MCF 10A (cell line): ENCODE data around the gene UHRF1. TPM values are rescaled to one million over a fixed set of nuclear protein-coding genes. Genes with fewer than 3 reads are reported as not detected.

ENCODE experiments used
- BruUV-seq: library from RNA; stranded (reverse); fragments of 400-500 nt; replicated peaks from 2 replicates; lab custom pipeline; 2021; lab: Mats Ljungman, UMichigan
- CTCF ChIA-PET: fragments of 300-600 bp; sonication (Branson Sonifier 250); formaldehyde crosslinking; extraction: SDS; loops from one replicate; lab custom pipeline; 2021; ENCODE audit warnings: antibody characterized with exemption, inconsistent platforms; lab: Yijun Ruan, JAX
- POLR2A ChIA-PET: fragments of 300-600, 350-650 bp; sonication (Branson Sonifier 250); formaldehyde crosslinking; extraction: SDS; loops from one replicate; lab custom pipeline; 2020; ENCODE audit warnings: antibody characterized with exemption, inconsistent platforms; lab: Yijun Ruan, JAX
- DNase-seq: peaks from one replicate; pipeline ENCODE4 v3.0.0-alpha.2; 2018; ENCODE audit not compliant: unreplicated experiment
- H3K27ac Mint-ChIP-seq: one replicate; pipeline ENCODE4 v1.8.0; 2022; ENCODE audit warnings: mild to moderate bottlenecking, low read depth, mixed read lengths; ENCODE audit not compliant: unreplicated experiment
- H3K27me3 Mint-ChIP-seq: one replicate; pipeline ENCODE4 v1.8.0; 2022; ENCODE audit warnings: mixed read lengths; ENCODE audit not compliant: insufficient read depth, unreplicated experiment
- H3K36me3 Mint-ChIP-seq: one replicate; pipeline ENCODE4 v1.8.0; 2022; ENCODE audit warnings: mild to moderate bottlenecking, moderate library complexity, mixed read lengths; ENCODE audit not compliant: insufficient read depth, unreplicated experiment
- H3K4me1 Mint-ChIP-seq: one replicate; pipeline ENCODE4 v1.8.0; 2022; ENCODE audit warnings: mixed read lengths; ENCODE audit not compliant: insufficient read depth, unreplicated experiment
- H3K4me3 Mint-ChIP-seq: one replicate; pipeline ENCODE4 v1.8.0; 2022; ENCODE audit warnings: mild to moderate bottlenecking, moderate library complexity, mixed read lengths; ENCODE audit not compliant: unreplicated experiment
- H3K9me3 Mint-ChIP-seq: one replicate; pipeline ENCODE4 v1.8.0; 2022; ENCODE audit warnings: mixed read lengths; ENCODE audit not compliant: unreplicated experiment
- CTCF ChIP-seq: fragments of 200-600 bp; IDR thresholded peaks from one replicate; pipeline ENCODE4 v1.8.0; 2022; ENCODE audit warnings: antibody characterized with exemption, mild to moderate bottlenecking; ENCODE audit not compliant: unreplicated experiment
- intact Hi-C: fragments of 100-400 bp; cut with micrococcal nuclease; formaldehyde crosslinking; loops from 2 replicates; pipeline ENCODE4 v1.14.1; 2022
- total RNA-seq: library from RNA; stranded (reverse); gene quantifications from 2 replicates; pipeline ENCODE4 v1.2.3, GENCODE V29; 2022

UHRF1 gene
- total RNA-seq, 1 experiment from 2014 or later, result 16.0 TPM

GRCh38 chr19:4866595-4867424, 42.5 kb upstream of the UHRF1 start:
- no peak for TF ChIP-seq CTCF
- Mint-ChIP-seq H3K36me3 (peaks cover 37% of the 10 kb centered on the region), H3K9me3 (no peaks in the 10 kb centered on the region), H3K27ac (peak overlapping the region; percentile 90), H3K4me1 (peaks cover 10% of the 10 kb centered on the region), H3K27me3 (no peaks in the 10 kb centered on the region), H3K4me3 (peak overlapping the region; percentile 80)
- intact Hi-C loops, result loop anchor here (5.0 kb wide), 1 partner anchor 55 kb away; no protein-coding TSS in a partner anchor
- TSS peak; percentile 76 for BruUV-seq
- ChIA-PET POLR2A (interaction anchor here (0.5 to 8.9 kb wide), 21 partner anchors 8 to 1650 kb away, joined by 3 to 98 read pairs (median 5); partner anchors contain the start of genes DPP9, KDM4B, SAFB and SAFB2), CTCF (interaction anchor here (0.6 to 9.6 kb wide), 9 partner anchors 13 to 273 kb away, joined by 3 to 93 read pairs (median 4); no protein-coding TSS in a partner anchor)
- peak; percentile 55 for DNase-seq

GRCh38 chr19:4867534-4868285, 41.6 kb upstream of the UHRF1 start, which contains the start of gene PLIN3:
Gene PLIN3, minus strand, starts transcription at chr19:4867667. Its CDS starts 6,273 bp downstream, at chr19:4861394.
- Mint-ChIP-seq H3K4me3 (peak within 1 kb of the TSS; percentile 80), H3K27ac (peak within 1 kb of the TSS; percentile 90), H3K9me3 (no peaks in the 10 kb centered on the region), H3K4me1 (peaks cover 10% of the 10 kb centered on the region), H3K36me3 (peaks cover 29% of the 10 kb centered on the region), H3K27me3 (no peaks in the 10 kb centered on the region)
- peak; percentile 97 for DNase-seq
- TF ChIP-seq CTCF, result no peak
- ChIA-PET POLR2A (interaction anchor here (0.5 to 8.9 kb wide), 17 partner anchors 9 to 1649 kb away, joined by 3 to 98 read pairs (median 7); partner anchors contain the start of genes DPP9, FEM1A, KDM4B and SAFB), CTCF (interaction anchor here (0.6 to 9.6 kb wide), 7 partner anchors 18 to 727 kb away, joined by 3 to 93 read pairs (median 5); no protein-coding TSS in a partner anchor)
- no TSS peak for BruUV-seq
- intact Hi-C loops, result loop anchor here (5.0 kb wide), 1 partner anchor 55 kb away; no protein-coding TSS in a partner anchor

- H3K27me3 Mint-ChIP-seq, result no peaks in the 10 kb centered on the region
- H3K4me3 Mint-ChIP-seq, result peak overlapping the region; percentile 80
- no TSS peak for BruUV-seq
- peaks cover 10% of the 10 kb centered on the region for H3K4me1 Mint-ChIP-seq
- peaks cover 24% of the 10 kb centered on the region for H3K36me3 Mint-ChIP-seq
- ChIA-PET CTCF (interaction anchor here (0.6 to 9.6 kb wide), 5 partner anchors 43 to 1362 kb away, joined by 3 to 93 read pairs (median 5); no protein-coding TSS in a partner anchor), POLR2A (interaction anchor here (0.6 to 8.9 kb wide), 11 partner anchors 37 to 1265 kb away, joined by 3 to 98 read pairs (median 4); partner anchors contain the start of genes DPP9, FEM1A, KDM4B and NDUFA11)
- no peak for TF ChIP-seq CTCF
- peak; percentile 38 for DNase-seq
- peak overlapping the region; percentile 90 for H3K27ac Mint-ChIP-seq
- intact Hi-C loops, result loop anchor here (5.0 kb wide), 1 partner anchor 56 kb away; no protein-coding TSS in a partner anchor
- H3K9me3 Mint-ChIP-seq, result no peaks in the 10 kb centered on the region
These were observed 40.9 kb upstream of the UHRF1 start for GRCh38 chr19:4868286-4868834.
